ENCODE measurements around the gene NAV2.

GRCh38 chr11:19714387-19715363 is 2.0 kb downstream of the NAV2 start:
- TF ChIP-seq CTCF (IDR thresholded peaks at IDR 0.05; ENCODE audit: poor library complexity, severe bottlenecking), result no peak
- no peak for TF ChIP-seq EP300 (conservative IDR thresholded peaks at IDR 0.05; ENCODE audit: poor library complexity, severe bottlenecking)
- TF ChIP-seq RAD21 (conservative IDR thresholded peaks at IDR 0.05), result no peak
- no peak for TF ChIP-seq REST (IDR thresholded peaks at IDR 0.05; ENCODE audit: borderline replicate concordance)
- TF ChIP-seq EZH2 (IDR thresholded peaks at IDR 0.05; ENCODE audit: borderline replicate concordance, insufficient read depth, low read length, poor library complexity, severe bottlenecking), result no peak
- TF ChIP-seq MXI1 (conservative IDR thresholded peaks at IDR 0.05; ENCODE audit: poor library complexity, severe bottlenecking), result no peak
- TF ChIP-seq POLR2AphosphoS5 (IDR thresholded peaks at IDR 0.05), result no peak

Measured in neural cell (in vitro differentiated cells).